ENCODE measurements around the gene RAMP2.

The RAMP2 gene

GRCh38 chr17:42787266-42787665 lies 26.2 kb downstream of the RAMP2 start:
- in situ Hi-C loops (cut with MboI; ENCODE audit: low sequenced_read_pairs), result no loop called here

- in situ Hi-C loops (cut with MboI; ENCODE audit: low sequenced_read_pairs), result no loop called here
These were observed 30.9 kb downstream of the RAMP2 start for GRCh38 chr17:42791948-42792347.

- in situ Hi-C loops (cut with MboI; ENCODE audit: low sequenced_read_pairs), result no loop called here
These were observed 31.5 kb downstream of the RAMP2 start for GRCh38 chr17:42792545-42792944.

- in situ Hi-C loops (cut with MboI; ENCODE audit: low sequenced_read_pairs), result no loop called here
These were observed 34.0 kb downstream of the RAMP2 start for GRCh38 chr17:42795061-42795460.

GRCh38 chr17:42795465-42795864 lies 34.4 kb downstream of the RAMP2 start:
- in situ Hi-C loops (cut with MboI; ENCODE audit: low sequenced_read_pairs), result no loop called here

- in situ Hi-C loops (cut with MboI; ENCODE audit: low sequenced_read_pairs), result no loop called here
These were observed 35.2 kb downstream of the RAMP2 start for GRCh38 chr17:42796066-42796758.

GRCh38 chr17:42797067-42798007 lies 36.3 kb downstream of the RAMP2 start:
- in situ Hi-C loops (cut with MboI; ENCODE audit: low sequenced_read_pairs), result no loop called here

- in situ Hi-C loops (cut with MboI; ENCODE audit: low sequenced_read_pairs), result no loop called here
These were observed 37.0 kb downstream of the RAMP2 start for GRCh38 chr17:42798011-42798382.

GRCh38 chr17:42798383-42799380 lies 37.7 kb downstream of the RAMP2 start, which contains the start of the genes CNTD1 and COA3:
Gene CNTD1, plus strand, starts transcription at chr17:42798861. Its CDS starts 207 bp downstream, at chr17:42799068.
Gene COA3, minus strand, starts transcription at chr17:42798704. Its CDS starts 23 bp downstream, at chr17:42798681.
- in situ Hi-C loops (cut with MboI; ENCODE audit: low sequenced_read_pairs), result no loop called here

GRCh38 chr17:42803074-42803883 lies 42.3 kb downstream of the RAMP2 start:
- in situ Hi-C loops (cut with MboI; ENCODE audit: low sequenced_read_pairs), result no loop called here

- in situ Hi-C loops (cut with MboI; ENCODE audit: low sequenced_read_pairs), result no loop called here
These were observed 43.9 kb downstream of the RAMP2 start for GRCh38 chr17:42804918-42805367.

GRCh38 chr17:42806249-42806648 lies 45.2 kb downstream of the RAMP2 start:
- in situ Hi-C loops (cut with MboI; ENCODE audit: low sequenced_read_pairs), result no loop called here

GRCh38 chr17:42809250-42809649 lies 48.2 kb downstream of the RAMP2 start:
- in situ Hi-C loops (cut with MboI; ENCODE audit: low sequenced_read_pairs), result no loop called here

All from HL-60/S4 treated with retinoic acid at 250 ng/mL for 4 days and 3 days (cell line).